Right kidney (tissue), 1 donor: Measurements from ENCODE around the gene ADRA2C.

Source experiments
- DNase-seq: peaks from one replicate; pipeline ENCODE4 v3.0.0-alpha.2; 2016

Gene ADRA2C

DNA sequence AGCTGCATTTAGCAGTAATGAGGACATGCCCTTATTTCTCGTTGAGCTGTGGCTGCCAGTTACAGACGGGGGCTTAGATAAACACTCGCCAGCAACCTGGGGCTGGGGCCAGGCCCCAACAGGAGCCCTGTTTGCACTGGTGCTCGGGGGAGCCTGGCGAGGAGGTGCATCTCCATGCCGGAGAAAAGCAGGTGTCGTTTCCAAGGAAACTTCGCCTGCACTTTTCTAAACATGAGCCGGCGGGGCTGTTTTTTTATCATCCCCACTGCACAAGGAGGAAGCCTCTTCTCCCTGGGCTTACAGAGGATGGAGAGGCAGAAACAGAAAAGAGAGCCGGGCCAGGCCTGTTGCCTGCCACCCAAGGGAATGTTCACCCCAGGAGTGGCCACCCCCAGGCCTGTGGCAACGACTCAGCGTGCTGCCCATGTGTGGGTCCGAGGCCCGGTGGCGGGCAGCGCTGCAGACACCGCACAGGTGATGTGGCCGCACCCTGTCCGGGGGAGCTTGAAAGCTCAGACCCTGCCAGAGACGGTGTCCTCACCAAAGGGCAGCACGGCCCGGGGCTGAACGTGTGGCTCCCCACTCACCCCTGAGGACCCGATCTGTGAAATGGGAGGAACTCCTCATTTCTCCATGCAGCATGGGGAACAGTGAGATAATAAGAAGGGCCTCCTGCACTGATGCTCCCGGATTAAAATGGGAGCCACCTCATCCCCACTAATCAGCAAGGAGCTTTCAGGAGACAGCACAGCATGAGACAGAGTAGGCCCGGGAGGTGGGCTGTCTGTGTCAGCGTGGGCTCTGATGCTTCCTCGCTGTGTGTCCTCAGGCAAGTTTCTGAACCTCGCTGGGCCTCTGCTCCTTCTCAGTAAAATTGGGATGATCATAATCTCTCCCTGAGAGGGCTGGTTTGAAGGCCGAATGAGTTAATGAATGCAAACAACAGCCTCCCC is 33.8 kb upstream of the ADRA2C start:
- DNase-seq = no peak

DNA sequence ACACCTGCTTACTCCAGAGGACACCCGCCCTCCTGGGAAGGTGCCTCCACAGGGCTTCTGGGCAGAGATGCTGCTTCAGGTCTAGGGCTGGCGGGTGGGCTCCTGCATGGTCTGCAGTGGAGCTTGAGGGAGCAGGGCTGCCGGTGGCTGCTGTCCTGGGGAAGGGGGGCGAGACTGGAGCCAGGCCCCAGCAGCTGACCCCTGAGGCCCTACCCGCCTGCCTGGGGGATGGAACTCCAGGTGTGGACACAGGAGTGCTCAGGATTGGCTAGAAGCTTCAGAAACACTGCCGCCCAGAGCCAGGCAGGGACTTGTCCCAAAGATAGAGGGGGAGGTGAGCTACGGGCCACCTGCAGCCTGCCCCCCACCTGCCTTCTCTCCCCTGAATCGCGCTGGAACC is 33.0 kb upstream of the ADRA2C start:
- DNase-seq = no peak

DNA sequence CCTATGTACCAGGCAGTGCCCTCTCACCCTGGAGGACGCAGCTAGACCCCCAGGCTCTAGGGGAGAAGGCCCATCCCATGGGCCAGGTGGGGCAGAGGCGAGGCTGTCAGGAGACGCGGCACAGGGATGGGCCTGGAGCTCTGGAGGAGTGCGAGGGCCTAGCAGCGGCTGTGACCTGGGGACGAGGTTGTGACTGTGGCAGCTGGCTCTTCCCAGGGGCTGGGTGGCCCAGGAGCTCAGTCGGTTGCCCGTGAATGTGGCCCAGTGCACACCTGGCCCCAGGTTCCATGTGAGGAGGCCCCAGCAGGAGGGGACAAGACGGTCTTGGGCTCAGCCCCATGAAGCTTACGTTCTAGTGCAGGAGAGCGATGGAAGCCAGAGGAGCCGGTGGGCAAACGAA is 31.0 kb upstream of the ADRA2C start:
- no peak for DNase-seq

DNA sequence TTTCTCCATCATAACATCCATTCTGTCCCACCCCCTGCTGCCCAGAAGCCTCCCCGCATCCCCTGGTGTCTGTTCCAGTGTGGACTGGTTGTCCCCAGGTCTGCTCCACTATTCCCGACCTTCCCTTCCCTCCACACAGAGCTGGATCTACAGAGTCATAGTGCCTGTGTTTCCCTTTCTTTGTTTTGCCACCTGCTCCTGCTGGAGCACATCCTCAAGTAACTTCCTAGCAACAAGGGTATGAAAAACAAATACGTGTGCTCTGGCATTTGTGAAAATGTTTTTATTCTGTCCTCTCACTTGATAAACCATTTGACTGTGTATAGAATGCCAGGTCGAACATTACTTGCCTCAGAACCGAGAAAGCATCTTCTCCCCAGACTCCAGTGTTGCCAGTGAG is 29.9 kb upstream of the ADRA2C start:
- DNase-seq = no peak

DNA sequence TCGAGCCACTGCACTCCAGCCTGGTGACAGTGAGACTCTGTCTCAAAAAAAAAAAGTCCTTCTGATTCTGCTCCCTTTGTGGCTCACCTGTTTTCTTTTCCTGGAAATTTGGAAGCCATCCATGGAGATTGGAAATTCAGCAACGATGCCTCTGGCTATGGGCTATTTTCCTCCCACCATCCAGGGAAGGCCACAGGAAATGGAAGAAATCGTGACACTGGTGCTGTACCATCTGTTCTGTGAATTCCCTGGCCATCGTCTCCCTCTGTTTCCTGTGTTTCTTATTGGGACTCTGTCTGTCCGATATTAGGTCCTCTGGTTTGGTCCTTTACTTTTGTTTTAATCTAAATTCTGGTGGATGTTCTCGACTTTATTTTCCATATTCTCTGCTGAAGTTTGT is 29.4 kb upstream of the ADRA2C start:
- no peak for DNase-seq

DNA sequence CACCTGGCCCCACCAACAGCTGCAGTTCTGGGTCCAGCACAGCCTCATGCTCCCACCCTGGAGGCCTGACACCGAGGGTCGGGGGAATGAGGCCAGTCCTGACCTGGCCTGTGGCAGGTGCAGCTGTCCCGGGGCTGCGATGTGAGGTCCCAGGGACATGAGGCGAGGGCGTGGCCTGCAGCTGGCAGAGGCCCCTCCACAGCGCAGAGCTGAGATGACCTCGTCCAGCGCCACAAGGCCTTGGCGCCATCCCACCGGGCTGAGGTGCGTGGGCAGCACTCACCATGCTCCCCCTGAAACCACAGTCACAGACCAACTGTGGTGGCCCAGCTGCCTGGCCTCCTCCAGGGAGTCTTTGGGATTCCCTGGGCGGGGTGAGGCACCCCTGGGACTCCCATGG is 26.6 kb upstream of the ADRA2C start:
- DNase-seq = no peak

DNA sequence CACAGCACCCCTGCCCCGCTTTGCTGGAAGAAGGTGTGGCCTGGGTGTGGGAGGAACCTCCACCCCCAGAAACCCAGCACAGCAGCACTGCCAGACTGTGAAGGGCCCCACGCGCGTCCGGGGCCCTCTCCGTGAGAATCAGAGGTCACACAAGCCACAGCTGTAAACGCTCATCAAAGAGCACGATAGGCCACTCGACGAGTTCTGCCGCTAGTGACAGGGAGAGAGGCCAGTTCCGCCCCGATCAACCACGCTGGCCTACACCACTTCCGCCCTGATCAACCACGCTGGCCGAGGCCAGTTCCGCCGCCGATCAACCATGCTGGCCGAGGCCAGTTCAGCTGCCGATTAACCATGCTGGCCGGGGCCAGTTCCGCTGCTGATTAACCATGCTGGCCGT is 25.9 kb upstream of the ADRA2C start:
- DNase-seq = no peak

DNA sequence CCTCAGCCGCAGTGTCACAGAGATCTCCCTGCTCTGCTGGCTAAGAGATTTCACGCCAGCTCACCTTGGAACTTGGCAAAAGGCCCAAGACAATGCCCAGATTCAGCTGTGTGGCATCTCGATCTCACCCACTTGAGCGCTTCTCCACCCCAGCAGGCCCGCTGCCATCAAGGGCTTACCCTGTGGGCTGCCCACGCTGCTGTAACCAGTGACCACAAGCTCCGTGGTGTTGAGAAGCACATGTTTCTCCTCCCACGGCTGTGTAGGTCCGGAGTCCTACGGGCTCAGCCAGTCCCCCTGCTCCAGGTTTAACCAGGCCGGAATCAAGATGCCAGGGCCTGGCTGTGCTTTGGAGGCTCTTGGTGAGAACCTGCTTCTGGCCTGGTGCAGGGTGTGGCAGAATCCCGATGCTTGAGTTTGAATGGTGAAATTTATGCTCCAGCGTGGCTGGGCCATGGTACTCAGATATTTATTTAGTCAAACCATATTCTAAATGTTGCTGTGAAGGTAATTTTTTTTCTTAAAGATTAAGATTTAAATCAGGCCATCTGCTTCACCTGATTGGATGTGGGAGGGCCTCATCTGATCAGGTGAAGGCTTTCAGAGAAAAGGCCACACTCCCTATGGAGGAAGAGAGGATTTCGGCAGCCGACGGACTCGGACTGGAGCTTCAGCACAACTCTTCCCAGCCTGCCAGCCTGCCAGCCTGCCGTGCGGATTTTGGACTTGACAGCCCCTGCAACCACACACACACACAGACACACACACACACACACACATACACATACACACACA is 24.8 kb upstream of the ADRA2C start:
- no peak for DNase-seq

DNA sequence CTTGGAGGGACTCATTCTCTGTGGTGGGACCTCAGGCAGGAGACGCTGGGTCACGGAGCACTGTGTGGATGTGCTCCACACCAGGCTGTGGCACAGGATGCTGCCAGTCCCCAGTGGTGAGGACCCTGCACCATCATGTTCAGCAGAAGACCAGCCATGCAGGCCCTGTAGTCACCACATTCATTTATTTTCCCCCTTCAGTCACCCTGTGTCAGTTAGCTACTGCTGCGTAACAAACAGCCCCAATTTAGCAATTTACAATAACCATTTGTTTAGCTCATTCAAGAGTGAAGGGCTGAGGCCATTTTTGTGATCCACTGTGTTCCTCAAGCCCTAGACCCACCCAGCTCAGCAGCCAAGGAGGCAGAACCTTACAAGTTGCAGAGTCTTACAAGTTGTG is 23.6 kb upstream of the ADRA2C start:
- DNase-seq = no peak

DNA sequence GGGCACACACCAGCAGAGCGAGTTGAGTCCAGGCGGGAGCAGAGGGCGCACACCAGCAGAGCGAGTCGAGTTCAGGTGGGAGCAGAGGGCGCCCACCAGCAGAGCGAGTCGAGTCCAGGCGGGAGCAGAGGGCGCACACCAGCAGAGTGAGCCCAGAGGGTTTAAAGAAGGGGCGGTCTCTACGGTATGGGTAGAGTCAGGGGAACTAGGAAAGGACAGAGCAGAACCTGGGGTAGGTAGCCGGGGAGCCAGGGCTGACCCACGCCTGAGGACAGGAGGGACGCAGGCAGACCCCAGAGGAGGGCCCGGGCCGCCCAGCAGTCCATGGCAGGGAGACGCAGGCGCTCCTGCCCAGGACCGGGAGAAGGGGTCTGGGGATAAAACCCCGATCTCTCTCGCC is 22.0 kb upstream of the ADRA2C start:
- DNase-seq = no peak

DNA sequence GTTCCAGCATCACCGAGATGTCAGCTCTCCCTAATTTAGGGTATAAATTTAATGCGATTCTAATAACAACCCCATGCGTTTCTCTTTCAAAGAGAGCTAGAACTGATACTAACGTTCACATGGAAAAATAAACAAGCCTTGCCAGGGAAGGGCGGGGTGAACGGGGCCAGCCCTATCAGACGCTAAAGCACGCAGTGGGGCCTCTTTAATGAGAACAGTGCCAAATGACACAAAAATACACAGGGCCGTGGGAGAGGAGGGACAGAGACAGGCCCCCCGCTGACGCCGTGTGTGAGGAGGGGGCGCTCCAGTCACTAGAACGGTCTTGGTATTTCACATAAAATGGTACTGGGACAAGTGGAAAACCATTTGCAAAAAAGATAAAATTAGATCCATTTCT is 21.3 kb upstream of the ADRA2C start:
- DNase-seq = no peak

DNA sequence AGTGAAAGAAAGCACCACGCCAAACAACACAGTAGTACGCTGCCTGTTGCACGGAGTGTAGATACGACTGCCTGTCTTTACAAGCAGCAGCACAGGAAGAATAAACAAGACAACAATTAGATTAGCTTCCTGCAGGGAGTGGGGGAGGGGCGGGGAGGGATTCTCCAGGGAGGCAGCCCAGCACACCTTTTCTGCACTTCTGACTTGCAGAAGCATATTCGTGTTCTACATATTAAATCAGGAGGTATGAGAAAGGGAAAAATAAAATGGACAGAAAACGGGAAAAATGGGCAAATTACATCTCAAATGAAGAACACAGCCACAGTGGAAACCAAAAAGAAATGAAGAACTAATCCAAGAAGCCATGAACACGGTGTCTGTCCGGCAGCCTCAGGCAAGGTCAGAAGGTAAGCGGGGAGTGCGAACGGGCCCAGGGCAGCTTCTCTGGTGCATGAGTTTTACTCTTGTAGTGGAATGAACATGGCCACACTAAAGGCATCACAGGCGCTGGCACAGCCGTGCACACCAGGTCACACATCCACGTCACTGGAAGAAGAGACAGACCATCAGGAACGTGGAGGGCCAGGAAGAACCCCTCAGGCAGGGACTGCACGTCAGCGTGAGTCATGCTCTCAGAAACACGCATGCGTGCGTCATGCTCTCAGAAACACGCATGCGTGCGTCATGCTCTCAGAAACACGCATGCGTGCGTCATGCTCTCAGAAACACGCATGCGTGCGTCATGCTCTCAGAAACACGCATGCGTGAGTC is 20.1 kb upstream of the ADRA2C start:
- DNase-seq = no peak

DNA sequence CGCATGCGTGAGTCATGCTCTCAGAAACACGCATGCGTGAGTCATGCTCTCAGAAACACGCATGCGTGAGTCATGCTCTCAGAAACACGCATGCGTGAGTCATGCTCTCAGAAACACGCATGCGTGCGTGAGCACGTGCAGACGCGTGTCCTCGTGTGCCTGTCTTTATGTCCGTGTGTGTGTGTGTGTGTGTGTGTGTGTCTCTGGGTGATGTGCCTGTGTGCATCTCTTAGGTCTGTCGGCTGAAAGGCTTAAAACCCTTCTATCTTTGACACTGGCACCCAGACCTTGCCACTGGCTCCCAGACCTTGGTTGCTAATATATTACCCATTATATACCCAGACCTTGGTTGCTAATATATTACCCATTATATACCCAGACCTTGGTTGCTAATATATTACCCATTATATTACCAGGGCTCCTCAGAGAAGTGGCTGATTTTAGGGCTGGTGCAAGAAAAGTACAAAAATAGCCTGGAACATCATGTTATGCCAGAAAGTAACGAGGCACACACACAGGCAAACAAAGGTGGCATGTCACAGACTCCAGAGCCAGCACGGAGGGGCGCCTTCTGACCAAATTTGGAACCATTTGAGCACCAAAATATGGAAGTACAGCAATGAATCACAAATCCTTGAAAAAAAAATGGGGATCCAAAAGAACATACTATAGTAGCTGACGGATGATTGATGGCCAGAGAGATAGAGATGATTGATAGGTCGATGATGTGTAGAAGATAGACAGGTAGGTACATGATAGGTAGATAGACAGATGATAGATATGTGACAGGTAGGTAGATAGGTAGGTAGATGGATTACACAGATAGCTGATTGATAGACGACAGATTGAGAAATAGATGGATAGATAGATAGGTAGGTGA is 19.2 kb upstream of the ADRA2C start:
- no peak for DNase-seq

DNA sequence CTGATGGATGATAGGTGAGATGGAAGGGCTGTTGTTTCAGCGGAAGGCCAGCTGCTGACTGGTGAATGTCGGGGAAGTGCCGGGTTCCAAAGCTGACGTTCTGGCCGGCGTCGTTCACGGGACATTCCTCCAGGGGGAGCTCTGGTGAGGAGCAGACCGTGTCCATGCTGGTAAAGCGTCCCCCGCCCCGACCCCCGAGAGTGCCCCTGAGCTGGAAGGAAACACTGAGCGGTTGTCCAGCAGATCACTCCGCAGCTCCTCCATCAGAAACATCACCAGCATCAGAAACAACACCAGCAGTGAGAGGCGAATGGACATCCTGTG is 18.6 kb upstream of the ADRA2C start:
- no peak for DNase-seq

DNA sequence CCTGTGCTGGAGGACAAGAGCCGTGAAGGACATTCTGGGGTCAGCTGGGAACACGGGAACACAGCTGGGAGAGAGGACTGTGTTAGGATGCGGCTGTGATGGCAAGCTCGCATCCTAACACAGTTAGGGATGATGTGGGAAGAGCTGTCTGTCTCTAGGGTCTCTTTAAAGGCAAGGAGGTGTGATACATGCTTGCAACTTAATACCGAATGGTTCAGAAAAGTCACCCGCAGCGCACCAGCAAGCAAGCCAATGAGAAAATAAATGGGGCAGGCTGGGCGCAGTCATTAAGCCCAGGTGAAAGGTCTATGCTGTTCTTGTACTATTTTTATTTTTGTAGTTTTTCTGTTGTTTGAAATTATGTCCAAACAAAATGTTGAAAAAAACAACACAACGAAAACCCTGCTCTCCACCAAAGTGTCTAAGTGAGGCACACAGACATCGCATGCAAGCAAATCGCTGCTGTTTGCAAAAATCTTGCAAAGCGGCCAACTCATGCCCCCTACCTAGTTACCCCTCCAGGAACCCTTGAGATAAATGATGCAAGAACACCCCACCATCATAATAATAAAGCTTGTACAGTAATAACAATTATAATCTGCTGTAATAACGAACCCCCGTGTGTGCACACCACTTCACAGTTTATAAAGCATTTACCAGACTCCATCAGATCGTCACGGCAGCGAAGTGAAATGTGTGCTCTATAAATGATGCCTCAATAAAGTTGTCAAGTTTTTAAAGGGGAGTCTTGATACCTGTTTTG is 17.9 kb upstream of the ADRA2C start:
- no peak for DNase-seq

DNA sequence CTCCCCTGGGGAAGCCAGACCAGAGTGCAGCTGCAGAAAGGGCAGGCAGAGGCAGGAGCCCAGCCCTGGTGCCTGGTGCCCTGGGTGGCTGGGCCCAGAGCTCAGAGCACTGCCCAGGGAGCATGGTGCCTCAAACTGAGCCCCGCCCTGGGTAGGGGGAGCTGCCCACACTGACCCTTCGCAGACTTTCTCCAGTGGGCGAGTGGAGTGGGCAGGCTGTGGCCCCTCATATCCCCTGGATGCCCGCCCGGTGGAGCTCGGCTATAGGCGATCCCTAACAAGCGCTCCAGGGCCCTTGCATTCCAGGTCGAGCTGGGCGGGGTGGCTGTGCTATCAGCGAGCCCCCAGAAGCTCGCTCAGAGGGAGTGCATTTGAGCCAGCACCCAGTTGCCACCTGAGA is 17.1 kb upstream of the ADRA2C start:
- DNase-seq = no peak

DNA sequence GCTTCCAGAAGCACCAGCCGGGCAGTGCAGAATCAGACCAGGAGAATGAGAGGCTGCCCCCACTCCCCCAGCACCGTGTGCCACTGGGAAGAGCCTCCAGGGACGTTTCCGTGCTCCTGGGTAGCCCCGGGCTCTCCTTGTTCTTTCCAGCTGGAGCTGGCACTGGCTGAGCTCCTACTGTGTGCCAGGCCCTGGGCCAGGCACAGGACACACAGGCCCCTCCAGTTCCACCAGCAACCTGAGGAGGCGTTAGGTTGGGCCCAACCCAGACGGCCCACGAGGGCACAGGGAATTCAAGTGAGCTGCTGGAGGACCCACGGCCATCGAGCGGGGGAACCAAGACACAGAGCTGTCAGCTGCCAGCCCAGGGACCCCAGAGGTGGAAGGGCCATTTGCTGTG is 15.9 kb upstream of the ADRA2C start:
- no peak for DNase-seq

DNA sequence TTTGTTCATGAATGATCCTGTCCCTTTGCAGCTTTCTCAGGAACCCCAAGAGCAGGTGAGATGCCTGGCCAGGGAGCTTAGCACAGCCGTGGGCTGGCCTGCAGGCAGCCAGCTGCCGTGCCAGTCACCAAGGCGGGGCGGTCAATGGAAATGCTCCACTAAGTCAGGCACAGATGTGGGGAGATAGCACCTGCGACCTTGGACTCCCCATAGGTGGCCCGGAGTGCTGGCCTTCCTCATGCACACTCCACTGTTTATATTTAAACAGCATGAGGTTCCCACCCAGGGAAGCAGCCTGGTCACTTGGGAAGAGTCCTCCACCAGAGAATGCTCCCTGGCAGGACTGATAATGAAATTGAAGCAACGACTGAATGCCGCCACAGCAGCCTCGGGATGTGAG is 14.2 kb upstream of the ADRA2C start:
- DNase-seq = no peak

DNA sequence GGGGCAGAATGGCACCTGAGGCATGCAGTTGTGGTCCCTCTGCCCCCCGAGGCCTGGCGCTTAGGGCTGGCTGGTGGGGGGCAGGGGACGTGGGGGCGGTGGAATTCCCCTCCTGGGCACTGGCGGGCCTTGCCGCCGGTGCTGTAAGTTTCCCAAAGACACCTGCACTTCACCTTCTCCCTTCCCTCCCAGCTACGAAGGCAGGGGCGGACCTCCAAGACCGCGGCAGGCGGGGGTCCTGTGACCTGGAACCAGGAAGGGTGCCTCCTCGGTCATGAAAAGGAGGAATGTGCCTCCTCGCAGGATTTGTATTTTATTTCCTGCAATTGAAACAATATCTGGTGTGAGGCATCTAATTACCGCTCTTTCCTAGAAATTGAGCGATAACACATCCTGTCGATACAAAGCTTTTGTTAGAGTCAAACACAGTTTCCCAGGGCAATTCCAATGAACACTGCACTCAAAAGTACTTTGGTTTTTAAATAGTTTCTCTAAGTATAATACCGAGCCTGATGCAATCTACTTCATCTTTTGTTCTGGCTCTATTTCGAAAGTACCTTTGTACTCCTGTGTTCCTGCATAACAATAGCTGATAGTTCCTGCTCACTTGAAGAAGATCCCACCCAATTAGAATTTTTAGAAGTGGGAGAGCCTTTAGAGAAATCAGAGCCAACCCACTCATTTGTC is 12.3 kb upstream of the ADRA2C start:
- no peak for DNase-seq

DNA sequence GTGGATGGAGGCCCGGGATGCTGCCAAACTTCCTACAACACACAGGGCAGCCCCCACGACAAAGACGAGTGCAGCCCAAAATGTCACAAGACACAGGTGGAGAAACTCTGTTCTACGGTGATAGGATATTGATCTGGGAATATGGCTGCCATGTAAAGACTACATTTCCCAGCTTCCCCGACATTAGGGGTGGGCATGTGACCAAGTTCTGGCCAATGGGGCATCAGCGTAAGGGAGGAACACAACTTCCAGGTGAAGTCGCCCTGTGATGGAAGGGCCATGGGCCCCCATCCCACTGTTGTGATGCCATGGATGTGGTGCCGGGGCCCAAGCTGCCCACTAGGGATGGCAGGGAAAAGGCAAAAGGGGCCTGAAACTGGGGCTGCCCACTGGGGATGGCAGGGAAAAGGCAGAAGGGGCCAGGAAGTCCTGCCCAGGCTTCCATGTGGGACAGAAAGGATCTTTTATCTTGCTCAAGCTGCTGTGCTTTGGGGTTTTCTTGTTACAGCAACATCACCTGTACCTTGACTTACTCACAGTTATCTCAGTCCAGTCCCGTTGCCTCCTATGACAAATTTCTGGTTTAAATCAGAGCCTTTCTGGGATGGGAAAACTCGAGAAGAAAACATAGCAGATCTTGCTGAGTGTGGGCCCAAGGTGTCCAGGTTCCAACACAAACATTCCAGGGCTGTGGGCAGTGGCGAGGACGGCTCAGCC is 9.7 kb upstream of the ADRA2C start:
- DNase-seq = no peak
